ENCODE measurements around the gene NRCAM. TPM values are rescaled to one million over a fixed set of nuclear protein-coding genes. Genes with fewer than 3 reads are reported as not detected.

The NRCAM gene
- total and polyA plus RNA-seq, 10 of the 15 experiments (the other 5 are each of a cell fraction or from before 2014, with no cell fraction given) = 0.30 to 2.0 (median 1.0) TPM

GRCh38 chr7:108289852-108290251 lies 166.4 kb downstream of the NRCAM start:
- FAIRE-seq = no peak
- TF ChIP-seq TCF3 (IDR thresholded peaks at IDR 0.05; ENCODE audit: borderline replicate concordance, insufficient read depth, low read depth, low read length) (no peak), RCOR1 (conservative IDR thresholded peaks at IDR 0.05; ENCODE audit: low read depth, low read length) (no peak), SP1 (IDR thresholded peaks at IDR 0.05; ENCODE audit: low read depth, low read length) (no peak), HDAC2 (IDR thresholded peaks at IDR 0.05) (no peak), NFXL1 (IDR thresholded peaks at IDR 0.05; ENCODE audit: borderline replicate concordance) (no peak), TCF12 (IDR thresholded peaks at IDR 0.05; ENCODE audit: low read depth, low read length) (no peak), ETV6 (conservative IDR thresholded peaks at IDR 0.05 in 1 of 2, IDR thresholded peaks at IDR 0.05 in 1 of 2; ENCODE audit: borderline replicate concordance in 1 of 2, low read depth in 1 of 2) (no peak), MXI1 (IDR thresholded peaks at IDR 0.05; ENCODE audit: low read depth, low read length) (no peak), POU2F2 (IDR thresholded peaks at IDR 0.05; ENCODE audit: borderline replicate concordance, low read depth, low read length) (no peak), KLF5 (IDR thresholded peaks at IDR 0.05; ENCODE audit: partially characterized antibody) (no peak), POLR2A (IDR thresholded peaks at IDR 0.05; ENCODE audit: low read depth, low read length) (no peak), LARP7 (IDR thresholded peaks at IDR 0.05) (no peak), DPF2 (IDR thresholded peaks at IDR 0.05) (no peak)
- TF ChIP-seq, protein P1, sequence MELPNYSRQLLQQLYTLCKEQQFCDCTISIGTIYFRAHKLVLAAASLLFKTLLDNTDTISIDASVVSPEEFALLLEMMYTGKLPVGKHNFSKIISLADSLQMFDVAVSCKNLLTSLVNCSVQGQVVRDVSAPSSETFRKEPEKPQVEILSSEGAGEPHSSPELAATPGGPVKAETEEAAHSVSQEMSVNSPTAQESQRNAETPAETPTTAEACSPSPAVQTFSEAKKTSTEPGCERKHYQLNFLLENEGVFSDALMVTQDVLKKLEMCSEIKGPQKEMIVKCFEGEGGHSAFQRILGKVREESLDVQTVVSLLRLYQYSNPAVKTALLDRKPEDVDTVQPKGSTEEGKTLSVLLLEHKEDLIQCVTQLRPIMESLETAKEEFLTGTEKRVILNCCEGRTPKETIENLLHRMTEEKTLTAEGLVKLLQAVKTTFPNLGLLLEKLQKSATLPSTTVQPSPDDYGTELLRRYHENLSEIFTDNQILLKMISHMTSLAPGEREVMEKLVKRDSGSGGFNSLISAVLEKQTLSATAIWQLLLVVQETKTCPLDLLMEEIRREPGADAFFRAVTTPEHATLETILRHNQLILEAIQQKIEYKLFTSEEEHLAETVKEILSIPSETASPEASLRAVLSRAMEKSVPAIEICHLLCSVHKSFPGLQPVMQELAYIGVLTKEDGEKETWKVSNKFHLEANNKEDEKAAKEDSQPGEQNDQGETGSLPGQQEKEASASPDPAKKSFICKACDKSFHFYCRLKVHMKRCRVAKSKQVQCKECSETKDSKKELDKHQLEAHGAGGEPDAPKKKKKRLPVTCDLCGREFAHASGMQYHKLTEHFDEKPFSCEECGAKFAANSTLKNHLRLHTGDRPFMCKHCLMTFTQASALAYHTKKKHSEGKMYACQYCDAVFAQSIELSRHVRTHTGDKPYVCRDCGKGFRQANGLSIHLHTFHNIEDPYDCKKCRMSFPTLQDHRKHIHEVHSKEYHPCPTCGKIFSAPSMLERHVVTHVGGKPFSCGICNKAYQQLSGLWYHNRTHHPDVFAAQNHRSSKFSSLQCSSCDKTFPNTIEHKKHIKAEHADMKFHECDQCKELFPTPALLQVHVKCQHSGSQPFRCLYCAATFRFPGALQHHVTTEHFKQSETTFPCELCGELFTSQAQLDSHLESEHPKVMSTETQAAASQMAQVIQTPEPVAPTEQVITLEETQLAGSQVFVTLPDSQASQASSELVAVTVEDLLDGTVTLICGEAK (IDR thresholded peaks at IDR 0.05; ENCODE audit: borderline replicate concordance) = no peak
- Histone ChIP-seq H4K20me1 (ENCODE audit: control insufficient read depth, insufficient read depth) (no peaks in the 10 kb centered on the region), H3K4me1 (ENCODE audit: control insufficient read depth, insufficient read depth, low read length) (peaks cover 7% of the 10 kb centered on the region), H3K9ac (ENCODE audit: control insufficient read depth, insufficient read depth, low read length) (no peak overlapping the region), H3K36me3 (ENCODE audit: control insufficient read depth in 2 of 2, insufficient read depth in 2 of 2, low read length in 1 of 2) (no peaks in the 10 kb centered on the region), H3K79me2 (ENCODE audit: control insufficient read depth, insufficient read depth, low read length) (no peaks in the 10 kb centered on the region), H3K4me3 (no peak overlapping the region), H3K9me3 (replicated peaks; ENCODE audit: control insufficient read depth, insufficient read depth, low read length) (no peaks in the 10 kb centered on the region), H3K27ac (ENCODE audit: control insufficient read depth, insufficient read depth) (no peak overlapping the region), H2AFZ (ENCODE audit: control insufficient read depth, low read depth, low read length) (no peak overlapping the region), H3K4me2 (ENCODE audit: control insufficient read depth, insufficient read depth) (no peak overlapping the region), H3K27me3 (replicated peaks in 1 of 2; ENCODE audit: control insufficient read depth in 2 of 2, insufficient read depth in 2 of 2, low read length in 1 of 2) (no peaks in the 10 kb centered on the region)
- 4% methylated on average over 1 of the region's 1 CpG for WGBS (ENCODE audit: insufficient coverage, insufficient replicate concordance, low lambda C conversion rate, missing lambda C conversion rate)
- no peak for DNase-seq (ENCODE audit: low read depth, low spot score)
- POLR2A ChIA-PET = interaction anchor here (1.3 kb wide), 1 partner anchor 53 kb away, joined by 3 read pairs; no protein-coding TSS in a partner anchor
- CTCF ChIA-PET = no interaction called here
- no TSS peak for BruUV-seq (replicated peaks)
- SMC1A ChIA-PET (ENCODE audit: uncharacterized antibody, unreplicated experiment) = interaction anchor here (1.0 to 1.6 kb wide), 2 partner anchors 9 kb away, joined by 4 read pairs; no protein-coding TSS in a partner anchor
- intact Hi-C loops (cut with micrococcal nuclease; ENCODE audit: unreplicated experiment) = loop anchor here (10.0 kb wide), 1 partner anchor 55 kb away; no protein-coding TSS in a partner anchor
- in situ Hi-C loops (cut with MboI) = no loop called here
- no peak for ATAC-seq
- RAD21 ChIA-PET (ENCODE audit: unreplicated experiment) = no interaction called here
